Ectodermal cell (in vitro differentiated cells): ENCODE measurements around the gene ELF2.

ENCODE experiments used
- H3K27ac ChIP-seq: 2 replicates; pipeline ENCODE4 v1.7.0; 2013; ENCODE audit warnings: mild to moderate bottlenecking, low read depth, low read length; ENCODE audit not compliant: insufficient read depth, poor library complexity, severe bottlenecking
- H3K27me3 ChIP-seq: 2 replicates; pipeline ENCODE4 v1.7.0; 2013; ENCODE audit warnings: mild to moderate bottlenecking, low read length; ENCODE audit not compliant: insufficient read depth, control insufficient read depth, poor library complexity, severe bottlenecking
- H3K36me3 ChIP-seq: one replicate; pipeline ENCODE4 v1.7.0; 2013; ENCODE audit warnings: low read length; ENCODE audit not compliant: control insufficient read depth, insufficient read depth
- H3K4me1 ChIP-seq: one replicate; pipeline ENCODE4 v1.7.0; 2013; ENCODE audit warnings: low read length; ENCODE audit not compliant: control insufficient read depth, insufficient read depth
- H3K4me3 ChIP-seq: 2 replicates; pipeline ENCODE4 v1.7.0; 2013; ENCODE audit warnings: low read depth, low read length, control low read depth; ENCODE audit not compliant: insufficient read depth
- H3K9me3 ChIP-seq: 2 replicates; pipeline ENCODE4 v1.7.0; 2013; ENCODE audit warnings: mild to moderate bottlenecking, low read length, moderate library complexity; ENCODE audit not compliant: control insufficient read depth
- WGBS, 2 experiments: methylation state at CpG; one replicate each; pipeline ENCODE4 v1.1.7; 2013; ENCODE audit warnings: missing lambda C conversion rate in 2 of 2; 5-methylcytosine and 5-hydroxymethylcytosine counted together

ELF2 gene

DNA sequence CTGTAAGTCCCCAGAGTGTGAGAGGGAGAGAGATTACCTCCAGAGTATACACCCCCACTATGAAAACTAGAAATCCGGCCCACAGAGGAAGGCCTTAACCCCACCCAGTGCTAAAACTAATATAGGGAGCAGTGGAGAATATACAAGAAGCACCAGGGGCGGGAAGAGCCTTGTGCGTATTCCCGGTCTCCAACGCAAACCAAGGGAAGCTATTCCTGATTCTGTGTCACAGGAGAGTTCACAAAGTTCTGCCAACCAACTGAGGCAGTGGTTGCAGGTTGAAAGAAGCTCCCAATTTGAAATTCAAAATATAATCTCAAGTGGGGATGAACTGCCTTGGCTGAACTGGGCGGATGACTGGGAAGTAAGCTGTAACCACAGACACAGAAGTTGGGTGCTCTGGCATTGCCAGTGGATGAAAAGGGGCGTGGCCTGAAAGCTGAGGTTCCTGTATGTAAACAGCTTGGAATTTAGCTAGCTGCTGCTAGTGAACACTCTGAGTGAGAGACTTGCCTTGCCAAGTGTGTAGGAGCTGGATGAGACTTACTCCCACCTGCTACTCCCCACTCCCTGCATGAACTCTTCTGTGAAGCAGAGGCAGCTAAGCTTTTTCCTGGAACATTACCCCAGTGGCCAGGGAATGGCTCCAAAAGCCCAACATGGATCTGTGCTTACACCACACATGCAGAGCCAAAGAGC, 32.7 kb downstream of the ELF2 start:
- Histone ChIP-seq H3K4me3 (no peak overlapping the region), H3K27me3 (no peaks in the 10 kb centered on the region), H3K36me3 (no peaks in the 10 kb centered on the region), H3K9me3 (no peaks in the 10 kb centered on the region), H3K27ac (no peak overlapping the region), H3K4me1 (no peaks in the 10 kb centered on the region)
- 89 to 92% methylated on average over 7 of the region's 7 CpGs for WGBS, 2 experiments

DNA sequence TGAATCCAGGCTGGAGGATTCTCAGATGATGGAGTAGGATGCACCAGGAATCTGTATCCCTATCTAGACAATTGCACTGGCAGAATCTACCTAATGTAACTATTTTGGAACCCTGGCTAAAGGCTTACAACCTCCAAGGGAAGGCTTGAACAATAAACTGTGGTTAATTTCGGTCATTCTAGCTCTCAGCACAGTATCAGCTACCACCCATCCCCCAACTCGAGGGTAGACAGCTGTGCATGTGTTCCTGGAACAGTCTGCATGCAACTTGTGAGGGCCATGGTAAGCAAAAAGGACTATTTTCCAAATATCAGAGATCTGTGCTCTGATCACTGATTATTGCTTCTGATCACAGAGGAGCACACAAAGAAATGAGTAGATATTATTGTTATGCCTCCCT, 34.0 kb downstream of the ELF2 start:
- whole genome bisulfite sequencing, 2 experiments = 66 to 72% methylated on average over 2 of the region's 2 CpGs
- no peaks in the 10 kb centered on the region for H3K27me3 ChIP-seq
- H3K4me1 ChIP-seq = no peaks in the 10 kb centered on the region
- no peaks in the 10 kb centered on the region for H3K36me3 ChIP-seq
- H3K27ac ChIP-seq = no peak overlapping the region
- no peak overlapping the region for H3K4me3 ChIP-seq
- H3K9me3 ChIP-seq = no peaks in the 10 kb centered on the region

DNA sequence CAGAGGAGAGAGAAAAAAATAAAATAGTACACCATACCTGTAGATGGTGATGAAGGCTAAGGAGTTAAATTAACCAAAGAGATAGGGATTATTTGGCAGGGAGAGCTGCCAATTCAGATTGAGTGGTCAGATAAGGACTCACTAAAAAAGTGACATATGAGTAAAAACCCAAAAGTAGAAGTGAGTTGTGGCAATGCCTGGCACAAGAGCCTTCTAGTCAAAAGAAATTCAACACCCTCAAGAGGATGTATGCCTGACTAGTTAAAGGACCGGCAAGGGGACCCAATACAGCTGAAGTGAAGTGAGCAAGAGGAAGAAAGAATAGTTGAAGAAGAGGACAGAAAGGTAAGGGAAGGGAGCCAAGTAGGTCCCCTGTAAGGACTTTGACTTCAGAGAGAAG, 34.9 kb downstream of the ELF2 start:
- Histone ChIP-seq H3K9me3 (no peaks in the 10 kb centered on the region), H3K4me1 (no peaks in the 10 kb centered on the region), H3K36me3 (peaks cover 4% of the 10 kb centered on the region), H3K4me3 (no peak overlapping the region), H3K27me3 (no peaks in the 10 kb centered on the region), H3K27ac (no peak overlapping the region)
- 77 to 85% methylated on average over 1 of the region's 1 CpG for WGBS, 2 experiments

DNA sequence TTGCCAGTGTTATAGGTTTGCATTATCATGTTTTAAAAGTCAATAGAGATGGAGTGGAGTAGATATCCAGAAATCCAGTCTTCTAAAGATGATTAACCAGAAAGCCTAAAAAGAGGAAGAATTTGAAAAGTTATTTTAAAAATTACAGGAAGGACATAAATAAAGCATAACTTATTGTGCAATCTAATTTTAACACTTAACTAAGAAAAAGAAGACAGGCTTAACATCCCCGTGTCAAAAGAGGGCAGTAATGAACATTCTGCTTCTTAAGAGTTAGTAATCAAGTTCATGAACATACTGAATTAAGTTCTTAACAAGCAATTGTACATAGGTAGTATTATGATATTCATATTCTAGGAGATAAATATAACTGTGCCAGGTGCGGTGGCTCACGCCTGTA, 39.3 kb downstream of the ELF2 start:
- WGBS, 2 experiments = 88 to 90% methylated on average over 3 of the region's 3 CpGs
- H3K27ac ChIP-seq = no peak overlapping the region
- no peak overlapping the region for H3K4me3 ChIP-seq
- no peaks in the 10 kb centered on the region for H3K27me3 ChIP-seq
- no peaks in the 10 kb centered on the region for H3K9me3 ChIP-seq
- H3K4me1 ChIP-seq = no peaks in the 10 kb centered on the region
- H3K36me3 ChIP-seq = peaks cover 4% of the 10 kb centered on the region

DNA sequence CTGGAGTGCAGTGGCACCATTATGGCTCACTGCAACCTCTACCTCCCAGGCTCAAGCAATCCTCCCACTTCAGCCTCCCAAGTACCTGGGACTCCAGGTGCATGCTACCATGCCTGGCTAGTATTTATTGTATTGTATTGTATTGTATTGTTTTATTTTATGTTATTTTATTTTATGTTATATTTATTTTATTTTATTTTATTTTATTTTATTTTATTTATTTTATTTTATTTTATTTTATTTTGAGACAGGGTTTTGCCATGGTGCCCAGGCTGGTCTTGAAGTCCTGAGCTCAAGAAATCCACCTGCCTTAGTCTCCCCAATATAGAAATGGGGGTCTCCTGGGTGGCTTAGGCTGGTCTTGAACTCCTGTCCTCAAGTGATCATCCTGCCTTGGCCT, 42.6 kb downstream of the ELF2 start:
- Histone ChIP-seq H3K4me1 (no peaks in the 10 kb centered on the region), H3K36me3 (peaks cover 4% of the 10 kb centered on the region), H3K4me3 (no peak overlapping the region), H3K27ac (no peak overlapping the region), H3K27me3 (no peaks in the 10 kb centered on the region), H3K9me3 (no peaks in the 10 kb centered on the region)

DNA sequence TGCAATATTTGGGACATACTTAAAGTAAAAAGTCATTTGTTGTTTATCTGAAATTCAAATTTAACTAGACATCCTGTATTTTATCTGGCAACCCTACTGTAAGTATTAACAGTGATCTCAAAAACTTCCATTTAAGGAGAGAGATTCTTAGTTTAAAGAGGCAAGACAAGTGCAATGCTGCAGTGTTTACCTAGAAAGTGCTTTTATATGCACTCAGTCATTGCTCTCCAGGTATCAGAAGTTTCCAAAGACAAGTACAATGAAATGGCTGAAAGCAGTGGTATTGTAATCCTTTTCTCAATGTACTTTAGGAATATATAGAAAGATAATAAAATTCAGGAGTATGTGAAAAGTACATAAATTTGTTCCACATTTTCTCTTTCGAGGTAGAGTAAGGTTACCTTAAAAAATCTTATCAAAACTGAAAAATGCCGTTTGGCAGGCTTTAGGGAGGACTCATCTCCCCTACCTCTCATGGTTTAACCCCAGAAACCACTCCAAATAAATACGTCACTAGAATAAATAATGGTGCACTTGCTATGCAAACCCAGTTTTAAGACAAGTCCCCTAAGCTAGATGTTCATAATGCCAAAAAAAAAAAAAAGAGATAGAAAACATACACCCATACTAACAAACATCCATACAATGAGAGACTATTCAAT, 45.7 kb downstream of the ELF2 start:
- Histone ChIP-seq H3K36me3 (no peaks in the 10 kb centered on the region), H3K27ac (no peak overlapping the region), H3K27me3 (no peaks in the 10 kb centered on the region), H3K9me3 (no peaks in the 10 kb centered on the region), H3K4me3 (no peak overlapping the region), H3K4me1 (no peaks in the 10 kb centered on the region)
- 88 to 93% methylated on average over 2 to 3 of the region's 3 CpGs for WGBS, 2 experiments

DNA sequence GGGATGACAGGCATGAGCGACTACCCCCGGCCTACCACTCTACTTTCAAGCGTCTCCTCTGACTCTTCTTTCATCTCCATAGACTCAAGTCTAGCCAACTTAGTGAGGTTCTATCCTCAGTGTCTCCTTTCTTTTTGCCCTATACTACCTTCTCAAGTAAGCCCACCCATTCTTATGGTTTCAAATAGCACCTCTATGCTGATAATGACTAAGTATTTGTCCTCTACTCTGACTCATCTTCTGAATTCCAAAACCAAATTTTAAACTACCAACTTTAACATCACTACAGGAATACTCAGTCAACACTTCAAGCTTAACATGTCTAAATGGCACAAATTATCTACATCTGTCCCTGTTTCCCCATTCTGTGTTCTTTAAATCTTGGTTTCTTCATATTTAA, 47.8 kb downstream of the ELF2 start:
- no peaks in the 10 kb centered on the region for H3K9me3 ChIP-seq
- no peak overlapping the region for H3K27ac ChIP-seq
- no peaks in the 10 kb centered on the region for H3K36me3 ChIP-seq
- H3K4me3 ChIP-seq = no peak overlapping the region
- no peaks in the 10 kb centered on the region for H3K4me1 ChIP-seq
- H3K27me3 ChIP-seq = no peaks in the 10 kb centered on the region
- WGBS, 2 experiments = 79 to 81% methylated on average over 3 of the region's 3 CpGs

DNA sequence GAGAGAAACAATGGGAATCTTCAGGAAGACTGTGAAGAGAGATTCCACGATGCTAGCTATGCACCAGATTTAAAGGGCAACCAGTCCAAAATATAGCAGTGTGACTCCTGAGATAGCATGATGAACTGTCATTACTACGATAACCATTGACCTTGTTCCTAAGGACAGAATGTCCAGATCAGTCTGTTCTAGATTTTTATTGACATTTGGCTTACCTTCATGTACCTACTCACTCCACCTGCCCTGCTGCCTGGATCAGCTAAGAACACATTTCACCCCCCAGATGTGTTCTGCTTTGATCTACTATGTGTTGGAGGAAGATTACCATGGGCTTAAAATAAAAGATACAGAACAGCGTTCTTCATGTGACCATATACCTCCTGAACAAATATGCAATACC, 50.1 kb downstream of the ELF2 start:
- Histone ChIP-seq H3K9me3 (no peaks in the 10 kb centered on the region), H3K4me1 (no peaks in the 10 kb centered on the region), H3K27ac (no peak overlapping the region), H3K36me3 (no peaks in the 10 kb centered on the region), H3K4me3 (no peak overlapping the region), H3K27me3 (no peaks in the 10 kb centered on the region)
- 93% methylated on average over 3 of the region's 3 CpGs for WGBS, 2 experiments

DNA sequence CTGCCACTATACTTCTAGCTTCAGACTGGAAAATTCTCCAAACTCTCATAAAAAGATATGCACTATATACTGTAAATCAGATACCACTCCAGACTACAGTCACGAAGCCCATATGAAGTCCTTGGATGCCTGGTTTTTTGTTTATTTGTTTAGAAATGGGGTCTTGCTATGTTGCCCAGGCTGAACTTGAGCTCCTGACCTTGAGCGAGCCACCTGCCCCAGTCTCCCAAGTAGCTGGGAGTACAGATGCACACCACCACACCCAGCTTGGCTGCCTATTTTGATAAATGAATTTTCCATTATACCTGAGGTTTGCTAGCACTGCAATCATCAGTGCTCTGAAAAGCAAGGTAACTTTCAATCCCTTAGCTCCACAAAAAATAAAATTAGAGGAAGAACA, 53.1 kb downstream of the ELF2 start:
- no peaks in the 10 kb centered on the region for H3K9me3 ChIP-seq
- H3K27ac ChIP-seq = no peak overlapping the region
- WGBS, 2 experiments = 98 to 100% methylated on average over 2 of the region's 2 CpGs
- H3K4me1 ChIP-seq = no peaks in the 10 kb centered on the region
- no peaks in the 10 kb centered on the region for H3K27me3 ChIP-seq
- H3K36me3 ChIP-seq = no peaks in the 10 kb centered on the region
- H3K4me3 ChIP-seq = no peak overlapping the region

DNA sequence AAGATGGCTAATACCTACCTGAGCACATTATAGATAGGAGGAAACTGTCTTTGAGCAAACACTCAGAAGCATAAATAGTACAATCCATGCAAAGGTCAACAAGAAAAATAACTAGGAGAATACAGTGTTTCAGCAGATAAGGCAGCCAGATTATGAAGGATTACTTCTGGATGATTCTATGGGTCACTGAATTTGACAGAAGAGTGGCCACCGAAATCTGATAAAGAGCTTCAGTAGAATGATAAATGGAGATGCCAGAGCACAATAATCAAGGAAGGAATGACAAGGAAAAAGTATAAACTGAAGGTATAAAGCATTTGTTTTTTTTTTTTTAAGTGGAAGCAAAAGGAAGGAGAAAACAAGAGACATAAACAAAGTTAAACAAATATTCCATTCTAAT, 58.7 kb downstream of the ELF2 start:
- no peak overlapping the region for H3K4me3 ChIP-seq
- H3K27ac ChIP-seq = no peak overlapping the region
- no peaks in the 10 kb centered on the region for H3K9me3 ChIP-seq
- 92 to 96% methylated on average over 1 of the region's 1 CpG for WGBS, 2 experiments
- no peaks in the 10 kb centered on the region for H3K36me3 ChIP-seq
- no peaks in the 10 kb centered on the region for H3K27me3 ChIP-seq
- no peaks in the 10 kb centered on the region for H3K4me1 ChIP-seq
